ENCODE data around the gene MYO9B. TPM values are rescaled to one million over a fixed set of nuclear protein-coding genes. Genes with fewer than 3 reads are reported as not detected.
"Not testable (repeated sequence)": the region's sequence is repeated elsewhere in the genome, so short reads cannot be mapped to it uniquely, and the experiment has no call there.

The MYO9B gene
- total and polyA plus RNA-seq, 5 experiments from 2014 or later: 3.3 to 171 (median 22.3) TPM

DNA sequence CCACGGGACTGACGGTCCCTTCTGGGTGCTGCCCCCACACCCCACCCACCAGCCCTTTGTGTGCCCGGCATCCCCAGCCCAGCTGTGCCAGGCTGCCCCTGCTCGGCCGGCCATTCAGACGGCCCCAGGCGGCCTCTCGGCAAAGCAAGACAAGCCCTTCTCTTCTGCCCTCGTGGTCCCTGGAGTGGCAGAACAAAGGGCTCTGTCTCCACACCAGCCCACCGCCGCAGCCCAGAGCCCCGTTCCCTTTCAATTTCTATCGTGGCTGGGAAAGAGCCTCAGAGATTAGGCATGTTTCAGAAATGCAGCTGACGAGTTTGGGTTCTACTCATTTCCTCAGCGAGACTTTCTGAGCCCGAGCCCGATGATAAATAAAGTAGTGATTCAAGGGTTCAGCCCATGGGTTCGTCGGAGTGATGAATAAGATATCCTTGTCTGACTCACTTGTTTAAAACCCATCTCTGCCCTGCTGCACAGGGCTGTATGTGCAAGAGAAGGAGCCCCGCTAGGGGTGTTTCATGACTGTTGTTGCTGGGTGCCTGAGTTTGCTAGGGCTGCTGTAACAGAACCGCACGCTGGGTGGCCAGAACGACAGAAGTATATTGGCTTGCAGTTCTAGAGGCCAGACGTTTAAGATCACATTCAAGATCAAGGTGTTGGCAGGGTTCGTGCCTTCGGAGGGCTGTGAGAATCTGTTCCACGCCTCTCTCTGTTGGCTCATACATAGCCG lies 4.3 kb downstream of the MYO9B start:
- peaks cover 29 to 76% (median 73%) of the 10 kb centered on the region in 4 donors for H3K4me1 Mint-ChIP-seq
- H3K36me3 Mint-ChIP-seq: peaks cover 0 to 14% (median 0%) of the 10 kb centered on the region in 3 donors
- DNase-seq (peak in 3 of 10 donors; percentile 8 to 45 (median 29)), ATAC-seq (no peak)
- POLR2A ChIA-PET: interaction anchor here (2.0 kb wide), 1 partner anchor 46 kb away, joined by 6 read pairs; no protein-coding TSS in a partner anchor
- peak overlapping the region in 9 of 10 donors; percentile 27 to 84 (median 61) for H3K27ac Mint-ChIP-seq
- H3K27me3 Mint-ChIP-seq: no peaks in the 10 kb centered on the region
- peak overlapping the region in 9 of 10 donors; percentile 24 to 78 (median 62) for H3K4me3 Mint-ChIP-seq
- H3K9me3 Mint-ChIP-seq: no peaks in the 10 kb centered on the region

GRCh38 chr19:17080440-17080801 lies 4.8 kb downstream of the MYO9B start:
- Mint-ChIP-seq H3K27ac (peak overlapping the region in 8 of 10 donors; percentile 27 to 84 (median 60)), H3K27me3 (no peaks in the 10 kb centered on the region)
- no peak for ATAC-seq

DNA sequence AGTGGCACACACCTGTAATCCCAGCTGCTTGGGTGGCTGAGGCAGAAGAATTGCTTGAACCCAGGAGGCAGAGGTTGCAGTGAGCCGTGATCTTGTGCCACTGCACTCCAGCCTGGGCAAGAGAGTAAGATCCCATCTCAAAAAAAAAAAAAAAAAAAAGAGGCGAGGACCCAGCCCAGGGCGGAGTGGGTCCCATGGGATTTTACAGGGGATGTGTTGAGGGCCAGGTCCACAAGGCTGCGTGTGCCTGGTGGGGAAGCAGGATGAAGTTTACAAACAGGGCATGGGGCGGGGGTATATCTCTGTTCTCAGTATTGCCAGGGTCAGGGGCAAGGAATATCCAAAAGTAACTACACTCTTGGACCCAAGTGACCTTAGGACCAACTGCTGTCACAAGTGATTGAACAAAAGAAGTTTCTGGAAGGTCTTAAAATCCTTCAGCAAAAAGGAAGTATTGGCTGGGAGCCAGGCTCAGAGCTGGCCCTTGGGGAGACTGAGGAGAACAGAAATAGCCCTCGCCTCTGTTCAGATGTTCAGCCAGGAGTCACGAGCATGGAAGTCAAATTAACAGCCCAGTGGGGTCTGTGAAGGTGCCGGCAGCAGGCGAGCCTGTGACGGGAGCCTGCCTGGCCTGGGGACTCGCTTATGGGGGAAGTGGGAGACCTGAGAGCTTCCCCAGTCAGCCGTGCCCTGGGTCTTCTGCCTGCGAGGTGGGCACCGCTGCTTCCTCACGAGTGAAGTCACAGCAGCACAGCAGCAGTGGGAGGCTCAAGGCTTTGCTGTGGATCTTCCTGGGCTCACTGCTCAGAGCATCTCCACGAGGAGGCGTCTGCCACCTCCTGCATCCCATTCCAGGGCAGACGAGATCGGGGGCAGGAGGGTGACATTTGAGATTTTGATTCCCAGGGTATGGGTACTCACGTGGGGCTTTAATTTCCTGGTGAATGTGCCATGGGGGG lies 6.4 kb downstream of the MYO9B start:
- H3K4me1 Mint-ChIP-seq: peaks cover 24 to 83% (median 71%) of the 10 kb centered on the region in 4 donors
- H3K27ac Mint-ChIP-seq: peak overlapping the region in 9 of 10 donors; percentile 10 to 87 (median 75)
- ATAC-seq: no peak
- no peak for DNase-seq
- peak overlapping the region in 2 of 10 donors; percentile 30 to 38 for H3K4me3 Mint-ChIP-seq
- H3K9me3 Mint-ChIP-seq: no peaks in the 10 kb centered on the region
- H3K27me3 Mint-ChIP-seq: no peaks in the 10 kb centered on the region
- peaks cover 0 to 27% (median under 1%) of the 10 kb centered on the region in 3 donors for H3K36me3 Mint-ChIP-seq
- POLR2A ChIA-PET: interaction anchor here (0.5 kb wide), 1 partner anchor 299 kb away, joined by 8 read pairs; no protein-coding TSS in a partner anchor

More at GRCh38 chr19:17080440-17080801, 4.8 kb downstream of the MYO9B start:
- peaks cover 0 to 17% (median 0%) of the 10 kb centered on the region in 3 donors for H3K36me3 Mint-ChIP-seq
- DNase-seq: no peak
- peaks cover 29 to 77% (median 76%) of the 10 kb centered on the region in 4 donors for H3K4me1 Mint-ChIP-seq
- H3K4me3 Mint-ChIP-seq: peak overlapping the region in 4 of 10 donors; percentile 62 to 78 (median 66)
- no peaks in the 10 kb centered on the region for H3K9me3 Mint-ChIP-seq
- POLR2A ChIA-PET: interaction anchor here (2.0 kb wide), 1 partner anchor 45 kb away, joined by 6 read pairs; no protein-coding TSS in a partner anchor

DNA sequence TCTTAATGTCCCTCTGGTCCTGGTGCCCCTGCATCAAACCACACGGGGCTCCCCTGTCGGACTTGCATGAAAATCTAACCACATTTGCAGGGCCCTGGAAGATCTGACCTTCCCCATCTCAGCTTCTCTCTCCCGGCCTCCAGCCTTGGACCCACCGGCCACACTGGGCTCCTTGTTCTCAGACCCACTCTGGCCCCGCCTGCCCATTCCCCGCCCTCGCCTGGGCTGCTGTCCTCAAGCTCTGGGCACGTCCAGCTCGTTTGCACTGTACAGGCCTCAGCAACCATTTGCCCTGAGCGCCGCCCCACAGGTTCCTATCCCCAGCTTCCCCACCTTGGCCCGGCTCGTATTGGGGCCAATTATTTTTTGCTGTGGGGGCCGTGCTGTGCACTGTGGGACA lies 10.5 kb downstream of the MYO9B start:
- Mint-ChIP-seq H3K4me1 (peaks cover 32 to 83% (median 73%) of the 10 kb centered on the region in 4 donors), H3K9me3 (no peaks in the 10 kb centered on the region), H3K27me3 (no peaks in the 10 kb centered on the region), H3K4me3 (no peak overlapping the region), H3K27ac (peak overlapping the region in 2 of 10 donors; percentile 13 to 70), H3K36me3 (peaks cover 0 to 44% (median 3%) of the 10 kb centered on the region in 3 donors)
- POLR2A ChIA-PET: interaction anchor here (1.6 kb wide), 1 partner anchor 39 kb away, joined by 8 read pairs; no protein-coding TSS in a partner anchor
- ATAC-seq (no peak), DNase-seq (no peak)

- ATAC-seq (no peak), DNase-seq (no peak)
- peaks cover 32 to 83% (median 73%) of the 10 kb centered on the region in 4 donors for H3K4me1 Mint-ChIP-seq
- POLR2A ChIA-PET: no interaction called here
- H3K27ac Mint-ChIP-seq: peak overlapping the region in 5 of 10 donors; percentile 2 to 52 (median 22)
- no peaks in the 10 kb centered on the region for H3K27me3 Mint-ChIP-seq
- peaks cover 0 to 43% (median 3%) of the 10 kb centered on the region in 3 donors for H3K36me3 Mint-ChIP-seq
- H3K9me3 Mint-ChIP-seq: no peaks in the 10 kb centered on the region
- no peak overlapping the region for H3K4me3 Mint-ChIP-seq
These were observed 11.3 kb downstream of the MYO9B start for GRCh38 chr19:17086834-17087233.

DNA sequence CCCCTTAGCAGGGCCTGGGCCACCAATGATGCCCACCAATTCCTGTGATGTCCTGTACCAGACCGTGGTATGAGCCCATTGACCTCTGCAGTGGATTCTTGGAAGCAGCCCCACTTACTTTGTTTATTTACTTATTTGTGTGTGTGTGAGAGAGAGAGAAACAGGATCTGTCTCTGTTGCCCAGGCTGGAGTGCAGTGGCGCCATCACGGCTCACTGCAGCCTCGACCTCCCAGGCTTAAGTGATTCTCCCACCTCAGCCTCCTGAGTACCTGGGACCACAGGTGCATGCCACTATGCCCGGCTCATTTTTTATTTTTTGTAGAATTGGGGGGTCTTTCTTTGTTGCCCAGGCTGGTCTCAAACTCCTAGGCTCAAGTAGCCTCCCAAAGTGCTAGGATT lies 13.0 kb downstream of the MYO9B start:
- POLR2A ChIA-PET: interaction anchor here (0.6 kb wide), 1 partner anchor 87 kb away, joined by 4 read pairs; no protein-coding TSS in a partner anchor
- Mint-ChIP-seq H3K4me1 (peaks cover 27 to 82% (median 65%) of the 10 kb centered on the region in 4 donors), H3K4me3 (no peak overlapping the region), H3K36me3 (peaks cover 0 to 35% (median 3%) of the 10 kb centered on the region in 3 donors), H3K9me3 (no peaks in the 10 kb centered on the region), H3K27me3 (no peaks in the 10 kb centered on the region), H3K27ac (peak overlapping the region in 7 of 10 donors; percentile 11 to 73 (median 65))
- no peak for ATAC-seq
- DNase-seq: no peak

GRCh38 chr19:17090583-17090982 lies 15.0 kb downstream of the MYO9B start:
- Mint-ChIP-seq H3K4me1 (peaks cover 28 to 86% (median 66%) of the 10 kb centered on the region in 4 donors), H3K9me3 (no peaks in the 10 kb centered on the region), H3K4me3 (peak overlapping the region in 7 of 10 donors; percentile 3 to 63 (median 30)), H3K27me3 (no peaks in the 10 kb centered on the region), H3K27ac (peak overlapping the region; percentile 24 to 81 (median 70)), H3K36me3 (peaks cover 0 to 36% (median 3%) of the 10 kb centered on the region in 3 donors)
- DNase-seq: peak in 3 of 10 donors; percentile 14 to 26 (median 15)
- POLR2A ChIA-PET: interaction anchor here (0.6 to 2.5 kb wide), 5 partner anchors 14 to 114 kb away, joined by 3 to 10 read pairs (median 5); no protein-coding TSS in a partner anchor
- ATAC-seq: peak; percentile 57 to 78

DNA sequence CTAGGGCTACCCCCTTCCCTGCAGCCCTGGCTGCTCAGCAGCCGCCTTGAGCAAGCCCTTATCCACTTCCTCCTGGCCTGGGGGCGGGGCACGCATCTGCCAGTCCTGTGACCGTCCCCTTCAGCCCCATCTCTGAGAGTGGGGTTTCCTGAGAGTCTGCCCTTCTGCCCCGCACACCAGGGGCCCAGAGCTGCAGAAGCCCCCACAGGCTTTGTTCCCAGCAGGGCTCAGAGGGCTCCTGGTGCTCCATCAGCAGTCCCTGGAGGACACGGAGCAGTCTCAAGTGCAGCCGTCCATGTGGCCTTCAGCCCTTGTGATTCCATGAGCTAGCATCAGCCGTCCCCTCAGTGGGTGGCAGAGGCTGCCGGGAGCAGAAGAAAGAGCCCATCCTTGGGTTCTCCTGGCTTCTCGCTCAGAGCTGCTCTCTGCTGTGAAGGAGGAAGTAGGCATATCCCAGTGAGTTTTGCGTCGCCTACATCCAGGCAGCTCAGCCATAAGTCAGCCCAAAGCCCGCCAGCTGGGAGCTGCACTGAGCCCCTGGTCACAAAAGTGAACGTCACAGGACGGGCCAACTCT lies 16.3 kb downstream of the MYO9B start:
- Mint-ChIP-seq H3K36me3 (peaks cover 0 to 26% (median 3%) of the 10 kb centered on the region in 3 donors), H3K27ac (peak overlapping the region in 5 of 10 donors; percentile 22 to 84 (median 56)), H3K4me3 (peak overlapping the region in 4 of 10 donors; percentile 10 to 63 (median 32)), H3K27me3 (no peaks in the 10 kb centered on the region), H3K9me3 (no peaks in the 10 kb centered on the region), H3K4me1 (peaks cover 26 to 83% (median 70%) of the 10 kb centered on the region in 4 donors)
- DNase-seq: peak in 3 of 10 donors; percentile 12 to 20 (median 13)
- peak; percentile 62 to 70 for ATAC-seq
- POLR2A ChIA-PET: interaction anchor here (0.7 to 2.5 kb wide), 3 partner anchors 16 to 1407 kb away, joined by 4 to 10 read pairs (median 5); no protein-coding TSS in a partner anchor

DNA sequence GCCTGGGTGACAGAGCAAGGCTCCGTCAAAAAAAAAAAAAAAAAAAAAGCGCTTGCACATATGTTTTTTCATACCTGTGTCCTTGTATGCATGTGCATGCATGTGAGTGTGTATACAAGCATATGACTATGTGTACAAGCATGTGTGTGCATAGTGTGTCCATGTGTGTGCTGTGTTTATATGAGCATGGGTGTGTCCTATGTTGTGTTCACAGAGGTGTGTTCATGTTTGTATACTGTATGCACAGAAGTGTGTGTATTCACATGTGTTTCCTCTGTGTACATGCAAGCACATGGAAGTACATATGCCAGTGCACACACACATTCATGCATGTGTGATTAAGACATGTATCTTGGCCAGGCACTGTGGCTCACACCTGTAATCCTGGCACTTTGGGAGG lies 17.1 kb downstream of the MYO9B start:
- Mint-ChIP-seq H3K9me3 (no peaks in the 10 kb centered on the region), H3K27me3 (no peaks in the 10 kb centered on the region), H3K4me1 (peaks cover 22 to 75% (median 66%) of the 10 kb centered on the region in 4 donors), H3K4me3 (no peak overlapping the region), H3K27ac (peak overlapping the region in 1 of 10 donors; percentile 26), H3K36me3 (peaks cover 0 to 19% (median 0%) of the 10 kb centered on the region in 3 donors)
- DNase-seq (no peak), ATAC-seq (no peak)
- POLR2A ChIA-PET: interaction anchor here (0.7 kb wide), 1 partner anchor 1408 kb away, joined by 5 read pairs; no protein-coding TSS in a partner anchor

DNA sequence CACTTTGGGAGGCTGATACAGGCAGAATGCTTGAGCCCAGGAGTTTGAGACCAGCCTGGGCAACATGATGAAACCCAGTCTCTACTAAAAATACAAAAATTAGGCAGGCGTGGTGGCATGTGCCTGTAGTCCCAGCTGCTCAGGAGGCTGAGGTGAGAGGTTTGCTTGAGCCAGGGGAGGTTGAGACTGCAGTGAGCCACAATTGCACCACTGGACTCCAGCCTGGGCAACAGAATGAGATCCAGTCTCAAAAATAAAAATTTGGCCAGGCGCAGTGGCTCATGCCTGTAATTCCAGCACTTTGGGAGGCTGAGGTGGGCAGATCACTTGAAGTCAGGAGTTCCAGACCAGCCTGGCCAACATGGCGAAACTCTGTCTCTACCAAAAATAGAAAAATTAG lies 19.1 kb downstream of the MYO9B start:
- H3K27ac Mint-ChIP-seq: peak overlapping the region in 4 of 10 donors; percentile 23 to 34 (median 30)
- POLR2A ChIA-PET: interaction anchor here (0.7 kb wide), 1 partner anchor 107 kb away, joined by 3 read pairs; no protein-coding TSS in a partner anchor
- H3K4me3 Mint-ChIP-seq, H3K9me3 Mint-ChIP-seq, H3K27me3 Mint-ChIP-seq, ATAC-seq, DNase-seq: not testable (repeated sequence)
- peaks cover 0 to 23% (median 0%) of the 10 kb centered on the region in 3 donors for H3K36me3 Mint-ChIP-seq
- peaks cover 18 to 68% (median 56%) of the 10 kb centered on the region in 4 donors for H3K4me1 Mint-ChIP-seq

DNA sequence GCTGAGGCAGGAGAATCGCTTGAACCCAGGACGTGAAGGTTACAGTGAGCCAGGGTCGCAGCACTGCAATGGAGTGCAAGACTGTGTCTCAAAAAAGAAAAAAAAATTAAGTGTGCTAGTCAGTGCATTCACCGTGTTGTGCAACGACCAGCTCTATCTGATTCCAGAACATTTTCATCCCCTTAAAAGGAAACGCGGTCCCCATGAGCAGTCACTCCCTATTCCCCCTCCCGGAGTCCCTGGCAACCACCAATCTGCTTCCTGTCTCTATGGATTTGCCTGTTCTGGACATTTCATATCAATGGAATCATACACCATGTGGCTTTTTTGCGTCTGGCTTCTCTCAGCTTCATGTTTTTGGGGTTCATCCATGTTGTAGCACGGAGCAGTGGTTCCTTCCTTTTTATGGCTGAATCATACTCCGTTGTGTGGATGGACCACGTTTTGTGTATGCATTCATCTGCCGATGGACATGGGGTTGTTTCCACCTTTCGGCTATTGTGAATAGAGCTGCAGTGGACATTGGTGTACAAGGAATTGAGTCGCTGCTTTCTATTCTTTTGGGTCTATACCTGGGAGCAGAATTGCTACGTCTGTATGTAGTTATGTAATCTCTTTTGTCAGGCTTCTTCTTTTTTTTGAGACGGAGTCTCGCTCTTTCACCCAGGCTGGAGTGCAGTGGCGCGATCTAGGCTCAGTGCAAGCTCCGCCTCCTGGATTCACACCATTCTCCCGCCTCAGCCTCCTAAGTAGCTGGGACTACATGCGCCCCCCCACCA lies 19.8 kb downstream of the MYO9B start:
- POLR2A ChIA-PET: no interaction called here
- Mint-ChIP-seq H3K27me3 (no peaks in the 10 kb centered on the region), H3K4me1 (peaks cover 15 to 67% (median 51%) of the 10 kb centered on the region in 4 donors), H3K9me3 (no peaks in the 10 kb centered on the region), H3K36me3 (peaks cover 0 to 26% (median 0%) of the 10 kb centered on the region in 3 donors), H3K27ac (peak overlapping the region in 5 of 10 donors; percentile 16 to 47 (median 34)), H3K4me3 (no peak overlapping the region)
- ATAC-seq (no peak), DNase-seq (no peak)
